Measurements from ENCODE around the gene KRT2.

DNA sequence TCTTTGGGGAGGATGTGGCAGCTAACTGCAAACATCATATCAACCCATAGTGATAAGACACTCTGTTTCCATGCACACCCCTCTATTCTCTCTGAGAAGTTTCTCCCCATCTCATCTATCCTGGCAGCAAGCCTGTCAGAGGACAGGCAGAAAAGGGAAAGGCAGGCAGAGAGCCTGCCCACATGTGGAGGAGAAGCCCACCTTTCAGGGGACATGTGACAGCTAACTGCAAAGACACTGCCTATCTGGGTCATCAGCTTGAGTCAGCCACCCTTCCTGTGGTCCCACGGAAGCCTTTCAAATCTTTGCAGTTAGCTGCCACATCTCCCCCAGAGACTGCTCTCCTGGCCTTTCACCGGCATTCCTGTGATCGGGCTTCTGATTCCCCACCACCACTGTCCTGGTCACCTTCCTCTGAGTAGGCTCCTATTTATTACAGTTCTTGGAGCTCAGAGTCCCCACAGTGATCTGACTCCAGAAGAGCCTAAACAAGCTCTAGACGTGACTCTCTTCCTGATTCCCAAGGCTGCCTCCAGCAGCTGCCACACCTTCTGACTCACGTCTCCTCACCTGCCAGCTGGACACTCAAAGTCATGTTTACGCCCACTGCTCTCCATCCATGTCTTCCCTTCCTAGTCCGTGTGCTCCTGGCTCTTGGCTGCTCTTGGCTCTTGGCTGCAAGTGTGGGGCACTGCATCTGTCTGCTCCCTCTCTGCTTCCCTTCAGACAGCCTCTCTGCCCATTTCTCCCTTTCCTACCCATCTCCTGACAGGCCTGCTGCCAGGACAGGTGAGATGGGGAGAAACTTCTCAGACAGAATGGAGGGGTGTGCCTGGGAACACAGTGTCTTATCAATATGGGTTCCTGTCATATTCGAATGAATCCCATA, 35.7 kb upstream of the KRT2 start:
- TF ChIP-seq, protein P1, sequence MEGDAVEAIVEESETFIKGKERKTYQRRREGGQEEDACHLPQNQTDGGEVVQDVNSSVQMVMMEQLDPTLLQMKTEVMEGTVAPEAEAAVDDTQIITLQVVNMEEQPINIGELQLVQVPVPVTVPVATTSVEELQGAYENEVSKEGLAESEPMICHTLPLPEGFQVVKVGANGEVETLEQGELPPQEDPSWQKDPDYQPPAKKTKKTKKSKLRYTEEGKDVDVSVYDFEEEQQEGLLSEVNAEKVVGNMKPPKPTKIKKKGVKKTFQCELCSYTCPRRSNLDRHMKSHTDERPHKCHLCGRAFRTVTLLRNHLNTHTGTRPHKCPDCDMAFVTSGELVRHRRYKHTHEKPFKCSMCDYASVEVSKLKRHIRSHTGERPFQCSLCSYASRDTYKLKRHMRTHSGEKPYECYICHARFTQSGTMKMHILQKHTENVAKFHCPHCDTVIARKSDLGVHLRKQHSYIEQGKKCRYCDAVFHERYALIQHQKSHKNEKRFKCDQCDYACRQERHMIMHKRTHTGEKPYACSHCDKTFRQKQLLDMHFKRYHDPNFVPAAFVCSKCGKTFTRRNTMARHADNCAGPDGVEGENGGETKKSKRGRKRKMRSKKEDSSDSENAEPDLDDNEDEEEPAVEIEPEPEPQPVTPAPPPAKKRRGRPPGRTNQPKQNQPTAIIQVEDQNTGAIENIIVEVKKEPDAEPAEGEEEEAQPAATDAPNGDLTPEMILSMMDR (IDR thresholded peaks at IDR 0.05): no peak
- no peak for TF ChIP-seq POLR2A (IDR thresholded peaks at IDR 0.05)
